ENCODE measurements around the gene TBXAS1. TPM values are rescaled to one million over a fixed set of nuclear protein-coding genes. Genes with fewer than 3 reads are reported as not detected.

Gene TBXAS1
- total and polyA plus RNA-seq, 2 experiments from 2014 or later = 1.3 TPM; not detected in 1

- no peak overlapping the region for H3K27ac ChIP-seq (ENCODE audit: low read depth)
- H3K4me3 ChIP-seq = no peak overlapping the region
- H3K4me2 ChIP-seq = no peak overlapping the region
- Mint-ChIP-seq H3K27ac (no peak overlapping the region), H3K9me3 (no peaks in the 10 kb centered on the region), H3K4me3 (no peak overlapping the region), H3K4me1 (peaks cover 33% of the 10 kb centered on the region), H3K27me3 (ENCODE audit: insufficient read depth, low read depth, poor library complexity) (peaks cover 6% of the 10 kb centered on the region), H3K36me3 (ENCODE audit: low read depth) (no peaks in the 10 kb centered on the region)
- no peaks in the 10 kb centered on the region for H3K36me3 ChIP-seq (ENCODE audit: insufficient read depth)
- H2AFZ ChIP-seq = no peak overlapping the region
- H3K27me3 ChIP-seq (ENCODE audit: insufficient read depth) = no peaks in the 10 kb centered on the region
- no peaks in the 10 kb centered on the region for H3F3A ChIP-seq (replicated peaks; ENCODE audit: low read depth)
- H3K9me2 ChIP-seq (ENCODE audit: insufficient read depth) = peaks cover 14% of the 10 kb centered on the region
- no peak for TF ChIP-seq ETS1 (IDR thresholded peaks at IDR 0.05)
- TF ChIP-seq POLR2AphosphoS5 (IDR thresholded peaks at IDR 0.05; ENCODE audit: low read depth) = no peak
- no peak for TF ChIP-seq STAT1 (IDR thresholded peaks at IDR 0.05; ENCODE audit: unreplicated experiment)
- TF ChIP-seq ZNF114 (CRISPR knock-in tag; IDR thresholded peaks at IDR 0.05) = no peak
- TF ChIP-seq NANOG (IDR thresholded peaks at IDR 0.05; ENCODE audit: borderline replicate concordance) = no peak
- no peak for TF ChIP-seq ZNF331 (CRISPR knock-in tag; IDR thresholded peaks at IDR 0.05; ENCODE audit: low read depth)
- no peak for TF ChIP-seq JUNB (IDR thresholded peaks at IDR 0.05; ENCODE audit: unreplicated experiment)
- no peak for TF ChIP-seq CREB1 (CRISPR knock-in tag; IDR thresholded peaks at IDR 0.05; ENCODE audit: low read depth)
- TF ChIP-seq EZH2 (IDR thresholded peaks at IDR 0.05; ENCODE audit: low read depth, unreplicated experiment) = no peak
- no peak for TF ChIP-seq REST (IDR thresholded peaks at IDR 0.05; ENCODE audit: unreplicated experiment)
- TF ChIP-seq CTCF (conservative IDR thresholded peaks at IDR 0.05; ENCODE audit: low read depth in 2 of 2) = no peak
- TF ChIP-seq ZNF462 (CRISPR knock-in tag; IDR thresholded peaks at IDR 0.05) = no peak
- H3K4me1 ChIP-seq (ENCODE audit: insufficient read depth) = peaks cover 12% of the 10 kb centered on the region
- ATAC-seq = no peak
- no peaks in the 10 kb centered on the region for H4K20me1 ChIP-seq (replicated peaks; ENCODE audit: insufficient read depth)
- H3K79me2 ChIP-seq (replicated peaks; ENCODE audit: insufficient read depth) = no peaks in the 10 kb centered on the region
- DNase-seq (ENCODE audit: low spot score) = no peak
Observed at GRCh38 chr7:139959718-139960117, 130.7 kb downstream of the TBXAS1 start.
